DOHH2 (cell line): ENCODE data around the gene CDC25B.

Experiments used
- H3F3A ChIP-seq: fragments of 200-600 bp; sonication (generic), shearing (Covaris generic); 2 replicates; pipeline ENCODE4 v1.6.0; 2016; ENCODE audit warnings: antibody characterized with exemption, mild to moderate bottlenecking; ENCODE audit not compliant: control insufficient read depth, insufficient read depth
- H3K27ac ChIP-seq: fragments of 200-600 bp; sonication (generic); 2 replicates; pipeline ENCODE4 v1.5.1; 2014; ENCODE audit warnings: low read depth, mild to moderate bottlenecking, low read length, moderate library complexity
- H3K27me3 ChIP-seq: fragments of 200-600 bp; sonication (generic); 2 replicates; pipeline ENCODE4 v1.6.1; 2014; ENCODE audit warnings: mild to moderate bottlenecking, low read length, mixed read lengths; ENCODE audit not compliant: control insufficient read depth
- H3K36me3 ChIP-seq: fragments of 200-600 bp; sonication (generic); 2 replicates; pipeline ENCODE4 v1.6.1; 2014; ENCODE audit warnings: mild to moderate bottlenecking, low read length, moderate library complexity, mixed read lengths; ENCODE audit not compliant: control insufficient read depth
- H3K4me1 ChIP-seq: fragments of 200-600 bp; sonication (generic); 2 replicates; pipeline ENCODE4 v1.6.1; 2014; ENCODE audit warnings: mild to moderate bottlenecking, low read length, mixed read lengths; ENCODE audit not compliant: control insufficient read depth
- H3K4me2 ChIP-seq: fragments of 200-600 bp; sonication (generic); 2 replicates; pipeline ENCODE4 v1.6.0; 2014; ENCODE audit warnings: mild to moderate bottlenecking, low read length, moderate library complexity
- H3K4me3 ChIP-seq: fragments of 200-600 bp; sonication (generic); 2 replicates; pipeline ENCODE4 v1.5.1; 2014; ENCODE audit warnings: mild to moderate bottlenecking, low read length, mixed read lengths
- H3K79me2 ChIP-seq: fragments of 200-600 bp; sonication (generic); 2 replicates; pipeline ENCODE4 v1.6.1; 2014; ENCODE audit warnings: mild to moderate bottlenecking, low read length, mixed read lengths; ENCODE audit not compliant: control insufficient read depth
- H3K9me2 ChIP-seq: fragments of 200-600 bp; sonication (generic); replicated peaks from 2 replicates; pipeline ENCODE4 v1.6.1; 2014; ENCODE audit warnings: mild to moderate bottlenecking, low read length, mixed read lengths; ENCODE audit not compliant: control insufficient read depth
- H3K9me3 ChIP-seq: fragments of 200-600 bp; sonication (generic); 2 replicates; pipeline ENCODE4 v1.6.1; 2014; ENCODE audit warnings: antibody characterized with exemption, low read length, mixed read lengths; ENCODE audit not compliant: control insufficient read depth, insufficient read depth
- H4K20me1 ChIP-seq: fragments of 200-600 bp; sonication (generic); 2 replicates; pipeline ENCODE4 v1.6.0; 2014; ENCODE audit warnings: low read depth, mild to moderate bottlenecking, antibody characterized with exemption, low read length, moderate library complexity; ENCODE audit not compliant: control insufficient read depth, insufficient read depth
- EZH2phosphoT487 ChIP-seq: fragments of 200-600 bp; sonication (generic); IDR thresholded peaks from 2 replicates; pipeline ENCODE4 v1.6.1; 2017; ENCODE audit warnings: borderline replicate concordance, mild to moderate bottlenecking, antibody characterized with exemption, low read length, moderate library complexity, mixed read lengths
- TF ChIP-seq, protein P1 (sequence below): fragments of 200-600 bp; sonication (generic); IDR thresholded peaks from one replicate; pipeline ENCODE4 v1.5.1; 2014; ENCODE audit warnings: antibody characterized with exemption, mild to moderate bottlenecking, low read depth, low read length; ENCODE audit not compliant: poor library complexity, severe bottlenecking

The CDC25B gene

GRCh38 chr20:3766422-3767109 is 29.5 kb upstream of the CDC25B start:
- H3K9me3 ChIP-seq: no peaks in the 10 kb centered on the region
- peaks cover 8% of the 10 kb centered on the region; the same call in 1 of the 2 replicates for H4K20me1 ChIP-seq
- H3K4me3 ChIP-seq: peak overlapping the region; percentile 99
- H3K36me3 ChIP-seq: peaks cover 6% of the 10 kb centered on the region
- H3K4me1 ChIP-seq: peaks cover 29% of the 10 kb centered on the region
- no peak overlapping the region for H3K27ac ChIP-seq
- no peaks in the 10 kb centered on the region for H3K27me3 ChIP-seq
- TF ChIP-seq, protein P1, sequence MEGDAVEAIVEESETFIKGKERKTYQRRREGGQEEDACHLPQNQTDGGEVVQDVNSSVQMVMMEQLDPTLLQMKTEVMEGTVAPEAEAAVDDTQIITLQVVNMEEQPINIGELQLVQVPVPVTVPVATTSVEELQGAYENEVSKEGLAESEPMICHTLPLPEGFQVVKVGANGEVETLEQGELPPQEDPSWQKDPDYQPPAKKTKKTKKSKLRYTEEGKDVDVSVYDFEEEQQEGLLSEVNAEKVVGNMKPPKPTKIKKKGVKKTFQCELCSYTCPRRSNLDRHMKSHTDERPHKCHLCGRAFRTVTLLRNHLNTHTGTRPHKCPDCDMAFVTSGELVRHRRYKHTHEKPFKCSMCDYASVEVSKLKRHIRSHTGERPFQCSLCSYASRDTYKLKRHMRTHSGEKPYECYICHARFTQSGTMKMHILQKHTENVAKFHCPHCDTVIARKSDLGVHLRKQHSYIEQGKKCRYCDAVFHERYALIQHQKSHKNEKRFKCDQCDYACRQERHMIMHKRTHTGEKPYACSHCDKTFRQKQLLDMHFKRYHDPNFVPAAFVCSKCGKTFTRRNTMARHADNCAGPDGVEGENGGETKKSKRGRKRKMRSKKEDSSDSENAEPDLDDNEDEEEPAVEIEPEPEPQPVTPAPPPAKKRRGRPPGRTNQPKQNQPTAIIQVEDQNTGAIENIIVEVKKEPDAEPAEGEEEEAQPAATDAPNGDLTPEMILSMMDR: no peak
- H3K79me2 ChIP-seq: peaks cover 43% of the 10 kb centered on the region
- peaks cover 5% of the 10 kb centered on the region for H3F3A ChIP-seq
- peak overlapping the region; percentile 100 for H3K4me2 ChIP-seq
- H3K9me2 ChIP-seq: no peaks in the 10 kb centered on the region

- Histone ChIP-seq H4K20me1 (peaks cover 8% of the 10 kb centered on the region; the same call in 1 of the 2 replicates), H3K4me2 (peak overlapping the region; percentile 100), H3K4me1 (peaks cover 29% of the 10 kb centered on the region), H3K9me2 (no peaks in the 10 kb centered on the region), H3K4me3 (peak overlapping the region; percentile 99), H3K36me3 (peaks cover 6% of the 10 kb centered on the region), H3K79me2 (peaks cover 42% of the 10 kb centered on the region), H3K27ac (no peak overlapping the region), H3K27me3 (no peaks in the 10 kb centered on the region), H3F3A (peaks cover 5% of the 10 kb centered on the region), H3K9me3 (no peaks in the 10 kb centered on the region)
- TF ChIP-seq, protein P1: no peak
- no peak for TF ChIP-seq EZH2phosphoT487
Measured at GRCh38 chr20:3767110-3767426, 29.0 kb upstream of the CDC25B start.

DNA sequence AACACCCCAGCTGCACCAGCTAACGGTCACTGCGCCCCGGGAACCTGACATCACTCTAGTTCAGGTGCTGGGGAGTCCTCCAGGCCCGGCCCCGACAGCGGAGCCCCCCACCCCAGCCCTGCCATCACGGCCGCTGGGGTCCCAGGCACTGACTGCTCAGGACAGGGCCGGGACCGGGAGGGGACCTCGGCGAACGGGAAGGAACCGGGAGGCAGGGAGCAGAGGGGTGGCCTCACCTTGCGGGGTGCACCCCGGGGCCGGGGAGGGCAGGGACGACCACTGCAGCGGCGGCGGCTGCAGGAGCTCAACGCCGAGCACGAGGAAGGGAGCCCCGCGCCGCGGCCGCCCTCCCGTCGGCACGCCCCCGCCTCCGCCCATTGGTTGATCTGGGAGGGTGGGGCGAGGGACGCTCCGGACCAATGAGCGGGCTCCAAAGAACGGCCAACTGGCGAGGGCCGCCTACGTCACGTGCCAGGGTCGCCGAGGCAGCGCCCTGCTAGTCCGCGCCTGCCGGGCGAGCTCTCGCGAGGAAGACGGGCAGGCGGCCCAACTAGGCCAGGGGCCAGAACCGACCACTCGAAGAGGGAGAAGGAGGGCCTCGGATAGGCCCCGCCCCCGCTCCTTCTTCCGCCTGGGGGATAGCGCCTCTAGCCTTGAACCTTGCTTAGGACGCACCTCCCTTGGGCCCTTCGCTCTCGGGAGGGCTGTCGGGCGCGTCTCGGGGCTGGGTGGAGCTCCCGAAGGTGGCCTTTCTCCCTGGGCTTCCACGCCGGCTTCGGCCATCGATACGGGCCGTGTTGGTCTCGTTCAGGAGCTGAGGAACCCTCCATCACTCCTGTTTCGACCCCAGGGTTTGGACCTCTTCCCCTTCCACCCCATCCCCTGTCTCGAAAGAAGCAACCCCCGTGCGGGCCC is 28.4 kb upstream of the CDC25B start, which contains the start of gene ADISSP:
TSS of gene ADISSP (minus strand) at position 327 of the 915 bp plus-strand sequence. CDS start 7,653 bp downstream, outside the sequence.
- H3K27me3 ChIP-seq: no peaks in the 10 kb centered on the region
- peaks cover 8% of the 10 kb centered on the region; the same call in 1 of the 2 replicates for H4K20me1 ChIP-seq
- H3K9me2 ChIP-seq: no peaks in the 10 kb centered on the region
- peaks cover 5% of the 10 kb centered on the region for H3F3A ChIP-seq
- H3K27ac ChIP-seq: peak within 1 kb of the TSS; percentile 47
- H3K36me3 ChIP-seq: peaks cover 6% of the 10 kb centered on the region
- H3K4me1 ChIP-seq: peaks cover 29% of the 10 kb centered on the region
- no peaks in the 10 kb centered on the region for H3K9me3 ChIP-seq
- TF ChIP-seq, protein P1: peak; percentile 48
- no peak for TF ChIP-seq EZH2phosphoT487
- peak within 1 kb of the TSS; percentile 99 for H3K4me3 ChIP-seq
- H3K79me2 ChIP-seq: peaks cover 42% of the 10 kb centered on the region
- H3K4me2 ChIP-seq: peak within 1 kb of the TSS; percentile 100
